Measurements from ENCODE around the gene ZFYVE19. TPM values are rescaled to one million over a fixed set of nuclear protein-coding genes. Genes with fewer than 3 reads are reported as not detected.

ZFYVE19 gene
- total and polyA plus RNA-seq, 2 of the 13 experiments (the other 11 are each of a cell fraction or from before 2014, with no cell fraction given) = 23.3 to 44.0 TPM

- TF ChIP-seq ZNF280B (CRISPR knock-in tag; IDR thresholded peaks at IDR 0.05; ENCODE audit: borderline replicate concordance) = 0 out of 2 replicates have a peak, but pooled peaks have one; percentile 42
- TF ChIP-seq CEBPG (CRISPR knock-in tag; IDR thresholded peaks at IDR 0.05) = no peak
- no peak for TF ChIP-seq ZNF18 (CRISPR knock-in tag; IDR thresholded peaks at IDR 0.05; ENCODE audit: insufficient replicate concordance)
- TF ChIP-seq POGK (CRISPR knock-in tag; conservative IDR thresholded peaks at IDR 0.05) = 0 out of 2 replicates have a peak, but pooled peaks have one; percentile 22
- no peak for TF ChIP-seq NR3C1 (CRISPR knock-in tag; IDR thresholded peaks at IDR 0.05)
- peak; percentile 41; the same call in 1 of the 2 replicates for TF ChIP-seq ZNF691 (CRISPR knock-in tag; IDR thresholded peaks at IDR 0.05; ENCODE audit: borderline replicate concordance, low read depth)
- TF ChIP-seq ZNF580 (CRISPR knock-in tag; IDR thresholded peaks at IDR 0.05; ENCODE audit: borderline replicate concordance, low read depth) = peak; percentile 63; the same call in 1 of the 2 replicates
- TF ChIP-seq TEF (CRISPR knock-in tag; IDR thresholded peaks at IDR 0.05) = no peak
- no peak for TF ChIP-seq ZSCAN30 (CRISPR knock-in tag; IDR thresholded peaks at IDR 0.05)
- TF ChIP-seq ZNF329 (CRISPR knock-in tag; IDR thresholded peaks at IDR 0.05; ENCODE audit: low read depth) = no peak
- TF ChIP-seq TCF7 (IDR thresholded peaks at IDR 0.05; ENCODE audit: low read depth) = no peak
- TF ChIP-seq FIP1L1 (IDR thresholded peaks at IDR 0.05; ENCODE audit: borderline replicate concordance, insufficient read depth, low read depth, low read length) = no peak
- TF ChIP-seq AKAP8 (CRISPR knock-in tag; IDR thresholded peaks at IDR 0.05) = no peak
- TF ChIP-seq ZFP91 (CRISPR knock-in tag; IDR thresholded peaks at IDR 0.05; ENCODE audit: borderline replicate concordance) = no peak
- no peak for TF ChIP-seq IKZF4 (CRISPR knock-in tag; IDR thresholded peaks at IDR 0.05; ENCODE audit: borderline replicate concordance, low read depth, not compliant biosample characterization)
- TF ChIP-seq SP2 (CRISPR knock-in tag; IDR thresholded peaks at IDR 0.05) = no peak
- TF ChIP-seq GLMP (CRISPR knock-in tag; IDR thresholded peaks at IDR 0.05; ENCODE audit: borderline replicate concordance) = no peak
- TF ChIP-seq KLF15 (CRISPR knock-in tag; IDR thresholded peaks at IDR 0.05; ENCODE audit: borderline replicate concordance) = no peak
Observed at GRCh38 chr15:40782609-40783227, 24.2 kb upstream of the ZFYVE19 start (continued).

All from HepG2 (cell line).